ENCODE measurements around the gene MUC5AC.

MUC5AC gene

DNA sequence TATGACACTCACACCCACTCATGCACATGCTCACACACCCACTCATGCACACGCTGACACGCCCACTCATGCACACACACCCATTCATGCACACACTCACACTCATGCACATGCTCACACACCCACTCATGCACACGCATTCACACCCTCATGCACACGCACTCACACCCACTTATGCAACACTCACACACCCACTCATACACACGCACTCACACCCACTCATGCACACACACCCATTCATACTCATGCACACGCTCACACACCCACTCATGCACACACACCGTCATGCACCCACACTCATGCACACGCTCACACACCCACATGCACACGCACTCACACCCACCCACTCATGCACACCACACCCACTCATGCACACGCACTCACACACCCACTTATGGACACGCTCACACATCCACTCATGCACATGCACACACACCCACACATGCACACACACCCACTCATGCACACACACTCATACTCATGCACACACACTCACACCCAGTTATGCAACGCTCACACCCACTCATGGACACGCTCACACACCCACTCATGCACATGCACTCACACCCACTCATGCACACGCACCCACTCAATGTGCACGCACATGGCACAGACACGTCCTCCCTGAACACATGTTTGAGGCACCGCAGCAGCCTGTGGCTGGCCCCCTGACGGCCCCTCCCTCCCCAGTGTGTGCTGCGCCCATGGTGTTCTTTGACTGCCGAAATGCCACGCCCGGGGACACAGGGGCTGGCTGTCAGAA is 17.9 kb downstream of the MUC5AC start:
- no peaks in the 10 kb centered on the region for H3K4me1 ChIP-seq (ENCODE audit: control insufficient read depth, insufficient read depth, low read length)
- H3K27me3 ChIP-seq (ENCODE audit: control insufficient read depth in 1 of 2, insufficient read depth in 2 of 2, low read length in 2 of 2), result no peaks in the 10 kb centered on the region
- no peaks in the 10 kb centered on the region for H3K9me3 ChIP-seq (ENCODE audit: control insufficient read depth in 2 of 2, low read length in 2 of 2)
- H3K36me3 ChIP-seq (ENCODE audit: control insufficient read depth in 2 of 2, insufficient read depth in 2 of 2, low read length in 2 of 2), result no peaks in the 10 kb centered on the region
- no peak overlapping the region for H3K9ac ChIP-seq (ENCODE audit: low read length in 2 of 2)
- H3K4me3 ChIP-seq (ENCODE audit: low read length in 2 of 2), result no peak overlapping the region
- no peak overlapping the region for H3K27ac ChIP-seq (ENCODE audit: low read length)

- no peaks in the 10 kb centered on the region for H3K9me3 ChIP-seq (ENCODE audit: control insufficient read depth in 2 of 2, low read length in 2 of 2)
- H3K4me3 ChIP-seq (ENCODE audit: low read length in 2 of 2), result no peak overlapping the region
- H3K4me1 ChIP-seq (ENCODE audit: control insufficient read depth, insufficient read depth, low read length), result no peaks in the 10 kb centered on the region
- H3K36me3 ChIP-seq (ENCODE audit: control insufficient read depth in 2 of 2, insufficient read depth in 2 of 2, low read length in 2 of 2), result no peaks in the 10 kb centered on the region
- no peak overlapping the region for H3K27ac ChIP-seq (ENCODE audit: low read length)
- H3K9ac ChIP-seq (ENCODE audit: low read length in 2 of 2), result no peak overlapping the region
- no peaks in the 10 kb centered on the region for H3K27me3 ChIP-seq (ENCODE audit: control insufficient read depth in 1 of 2, insufficient read depth in 2 of 2, low read length in 2 of 2)
These were observed 18.7 kb downstream of the MUC5AC start for GRCh38 chr11:1176224-1177019.

- Histone ChIP-seq H3K9ac (ENCODE audit: low read length in 2 of 2) (no peak overlapping the region), H3K27me3 (ENCODE audit: control insufficient read depth in 1 of 2, insufficient read depth in 2 of 2, low read length in 2 of 2) (no peaks in the 10 kb centered on the region), H3K27ac (ENCODE audit: low read length) (no peak overlapping the region), H3K4me1 (ENCODE audit: control insufficient read depth, insufficient read depth, low read length) (no peaks in the 10 kb centered on the region), H3K4me3 (ENCODE audit: low read length in 2 of 2) (no peak overlapping the region), H3K9me3 (ENCODE audit: control insufficient read depth in 2 of 2, low read length in 2 of 2) (no peaks in the 10 kb centered on the region), H3K36me3 (ENCODE audit: control insufficient read depth in 2 of 2, insufficient read depth in 2 of 2, low read length in 2 of 2) (no peaks in the 10 kb centered on the region)
These were observed 19.4 kb downstream of the MUC5AC start for GRCh38 chr11:1177020-1177770.

DNA sequence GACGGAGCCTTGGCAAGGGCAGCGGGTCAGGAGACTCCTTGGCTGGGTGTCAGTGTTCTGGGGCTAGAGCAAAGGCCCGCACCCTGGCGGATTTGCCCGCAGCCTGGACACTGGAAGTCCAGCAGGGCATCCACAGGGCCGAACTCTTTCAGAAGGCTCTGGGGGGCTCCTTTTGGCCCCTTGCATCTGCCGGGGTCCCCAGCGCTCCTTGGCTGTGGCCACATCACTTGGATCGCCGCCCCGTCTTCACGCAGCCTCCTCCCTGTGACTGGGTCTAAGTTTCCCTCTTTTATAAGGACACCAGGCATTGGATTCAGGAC is 20.0 kb downstream of the MUC5AC start:
- H3K9ac ChIP-seq (ENCODE audit: low read length in 2 of 2), result no peak overlapping the region
- H3K27ac ChIP-seq (ENCODE audit: low read length), result no peak overlapping the region
- no peaks in the 10 kb centered on the region for H3K9me3 ChIP-seq (ENCODE audit: control insufficient read depth in 2 of 2, low read length in 2 of 2)
- H3K27me3 ChIP-seq (ENCODE audit: control insufficient read depth in 1 of 2, insufficient read depth in 2 of 2, low read length in 2 of 2), result no peaks in the 10 kb centered on the region
- no peaks in the 10 kb centered on the region for H3K36me3 ChIP-seq (ENCODE audit: control insufficient read depth in 2 of 2, insufficient read depth in 2 of 2, low read length in 2 of 2)
- no peak overlapping the region for H3K4me3 ChIP-seq (ENCODE audit: low read length in 2 of 2)
- no peaks in the 10 kb centered on the region for H3K4me1 ChIP-seq (ENCODE audit: control insufficient read depth, insufficient read depth, low read length)

GRCh38 chr11:1178201-1178885 is 20.6 kb downstream of the MUC5AC start:
- no peak overlapping the region for H3K4me3 ChIP-seq (ENCODE audit: low read length in 2 of 2)
- H3K9me3 ChIP-seq (ENCODE audit: control insufficient read depth in 2 of 2, low read length in 2 of 2), result no peaks in the 10 kb centered on the region
- no peaks in the 10 kb centered on the region for H3K27me3 ChIP-seq (ENCODE audit: control insufficient read depth in 1 of 2, insufficient read depth in 2 of 2, low read length in 2 of 2)
- H3K36me3 ChIP-seq (ENCODE audit: control insufficient read depth in 2 of 2, insufficient read depth in 2 of 2, low read length in 2 of 2), result no peaks in the 10 kb centered on the region
- no peak overlapping the region for H3K9ac ChIP-seq (ENCODE audit: low read length in 2 of 2)
- H3K4me1 ChIP-seq (ENCODE audit: control insufficient read depth, insufficient read depth, low read length), result no peaks in the 10 kb centered on the region
- H3K27ac ChIP-seq (ENCODE audit: low read length), result no peak overlapping the region

GRCh38 chr11:1178906-1179305 is 21.2 kb downstream of the MUC5AC start:
- H3K36me3 ChIP-seq (ENCODE audit: control insufficient read depth in 2 of 2, insufficient read depth in 2 of 2, low read length in 2 of 2), result no peaks in the 10 kb centered on the region
- H3K27ac ChIP-seq (ENCODE audit: low read length), result no peak overlapping the region
- no peaks in the 10 kb centered on the region for H3K4me1 ChIP-seq (ENCODE audit: control insufficient read depth, insufficient read depth, low read length)

DNA sequence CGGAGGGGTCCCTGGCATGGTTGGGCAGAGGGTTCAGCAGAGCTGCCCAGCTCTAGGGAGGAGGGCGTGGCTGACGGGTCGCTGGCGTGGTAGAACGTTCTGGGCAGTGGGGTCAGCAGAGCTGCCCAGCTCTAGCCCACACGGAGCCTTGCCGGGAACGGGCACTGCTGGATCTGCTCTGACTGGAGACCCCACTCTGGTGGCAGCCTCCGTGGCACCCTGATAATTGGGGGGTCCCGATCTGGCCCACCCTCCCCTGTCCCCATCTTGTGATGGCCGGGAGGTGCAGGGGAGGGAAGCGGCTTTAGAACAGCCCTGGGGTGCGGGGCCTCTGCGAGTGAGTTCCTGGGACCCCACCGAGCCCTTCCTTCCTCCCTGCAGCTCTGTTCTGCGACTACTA is 21.9 kb downstream of the MUC5AC start:
- H3K27me3 ChIP-seq (ENCODE audit: control insufficient read depth in 1 of 2, insufficient read depth in 2 of 2, low read length in 2 of 2), result no peaks in the 10 kb centered on the region
- H3K4me1 ChIP-seq (ENCODE audit: control insufficient read depth, insufficient read depth, low read length), result no peaks in the 10 kb centered on the region
- H3K36me3 ChIP-seq (ENCODE audit: control insufficient read depth in 2 of 2, insufficient read depth in 2 of 2, low read length in 2 of 2), result no peaks in the 10 kb centered on the region
- no peaks in the 10 kb centered on the region for H3K9me3 ChIP-seq (ENCODE audit: control insufficient read depth in 2 of 2, low read length in 2 of 2)
- no peak overlapping the region for H3K27ac ChIP-seq (ENCODE audit: low read length)
- H3K9ac ChIP-seq (ENCODE audit: low read length in 2 of 2), result no peak overlapping the region
- no peak overlapping the region for H3K4me3 ChIP-seq (ENCODE audit: low read length in 2 of 2)

More at GRCh38 chr11:1178906-1179305, 21.2 kb downstream of the MUC5AC start:
- H3K9ac ChIP-seq (ENCODE audit: low read length in 2 of 2), result no peak overlapping the region
- no peaks in the 10 kb centered on the region for H3K27me3 ChIP-seq (ENCODE audit: control insufficient read depth in 1 of 2, insufficient read depth in 2 of 2, low read length in 2 of 2)
- H3K9me3 ChIP-seq (ENCODE audit: control insufficient read depth in 2 of 2, low read length in 2 of 2), result no peaks in the 10 kb centered on the region
- H3K4me3 ChIP-seq (ENCODE audit: low read length in 2 of 2), result no peak overlapping the region

DNA sequence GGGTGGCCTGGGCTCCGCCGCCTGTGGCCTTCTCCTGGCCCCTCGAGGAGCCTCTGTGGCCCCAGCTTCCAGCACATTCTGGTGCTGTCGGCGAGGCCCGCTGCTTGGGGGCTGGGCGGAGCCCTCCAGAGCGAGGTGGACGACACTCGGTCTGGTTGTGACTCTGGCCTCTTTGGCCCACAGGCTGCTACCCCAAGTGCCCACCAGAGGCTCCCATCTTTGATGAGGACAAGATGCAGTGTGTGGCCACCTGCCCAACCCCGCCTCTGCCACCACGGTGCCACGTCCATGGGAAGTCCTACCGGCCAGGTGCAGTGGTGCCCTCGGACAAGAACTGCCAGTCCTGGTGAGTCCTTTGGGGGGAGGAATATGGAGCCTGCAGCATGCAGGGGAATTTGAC is 22.4 kb downstream of the MUC5AC start:
- H3K36me3 ChIP-seq (ENCODE audit: control insufficient read depth in 2 of 2, insufficient read depth in 2 of 2, low read length in 2 of 2), result no peaks in the 10 kb centered on the region
- H3K4me3 ChIP-seq (ENCODE audit: low read length in 2 of 2), result no peak overlapping the region
- H3K9me3 ChIP-seq (ENCODE audit: control insufficient read depth in 2 of 2, low read length in 2 of 2), result no peaks in the 10 kb centered on the region
- no peaks in the 10 kb centered on the region for H3K27me3 ChIP-seq (ENCODE audit: control insufficient read depth in 1 of 2, insufficient read depth in 2 of 2, low read length in 2 of 2)
- H3K27ac ChIP-seq (ENCODE audit: low read length), result no peak overlapping the region
- no peak overlapping the region for H3K9ac ChIP-seq (ENCODE audit: low read length in 2 of 2)
- no peaks in the 10 kb centered on the region for H3K4me1 ChIP-seq (ENCODE audit: control insufficient read depth, insufficient read depth, low read length)

DNA sequence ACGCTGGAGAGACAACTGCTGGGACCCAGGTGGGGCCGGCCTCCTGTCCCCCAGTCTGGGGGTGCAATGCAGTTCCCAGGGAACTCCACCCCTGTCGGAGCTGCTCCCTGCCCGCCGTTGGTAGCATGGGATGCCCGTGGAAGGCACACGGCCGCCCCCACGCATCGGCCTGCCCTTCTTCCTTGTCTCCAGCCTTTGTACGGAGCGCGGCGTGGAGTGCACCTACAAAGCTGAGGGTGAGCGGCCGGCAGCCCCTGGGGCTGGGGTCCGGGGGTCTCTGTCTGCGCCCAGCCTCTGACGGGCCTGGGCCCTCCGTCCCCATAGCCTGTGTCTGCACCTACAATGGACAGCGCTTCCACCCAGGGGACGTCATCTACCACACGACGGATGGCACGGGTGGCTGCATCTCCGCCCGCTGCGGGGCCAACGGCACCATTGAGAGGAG is 23.2 kb downstream of the MUC5AC start:
- Histone ChIP-seq H3K4me3 (ENCODE audit: low read length in 2 of 2) (no peak overlapping the region), H3K27ac (ENCODE audit: low read length) (no peak overlapping the region), H3K9ac (ENCODE audit: low read length in 2 of 2) (no peak overlapping the region), H3K27me3 (ENCODE audit: control insufficient read depth in 1 of 2, insufficient read depth in 2 of 2, low read length in 2 of 2) (no peaks in the 10 kb centered on the region), H3K9me3 (ENCODE audit: control insufficient read depth in 2 of 2, low read length in 2 of 2) (no peaks in the 10 kb centered on the region), H3K4me1 (ENCODE audit: control insufficient read depth, insufficient read depth, low read length) (no peaks in the 10 kb centered on the region), H3K36me3 (ENCODE audit: control insufficient read depth in 2 of 2, insufficient read depth in 2 of 2, low read length in 2 of 2) (no peaks in the 10 kb centered on the region)

DNA sequence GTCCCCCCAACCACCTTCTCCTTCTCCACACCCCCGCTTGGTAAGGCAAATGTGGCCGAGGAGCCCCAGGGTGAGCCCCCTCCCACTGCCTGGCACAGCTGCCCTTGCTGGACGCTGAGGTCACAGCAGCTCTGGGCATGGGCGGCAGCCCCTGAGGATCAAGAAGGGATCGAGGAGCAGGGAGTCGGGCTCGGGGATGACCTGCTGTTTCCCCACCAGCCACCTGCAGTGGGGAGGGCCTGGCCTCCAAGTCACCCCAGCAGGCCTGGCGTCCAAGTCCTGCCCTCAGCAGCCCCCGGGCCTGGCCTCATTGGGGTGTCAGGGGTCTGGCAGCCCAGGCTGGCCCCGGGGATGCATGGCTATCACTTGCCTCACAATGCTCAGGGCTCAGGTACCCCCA is 23.7 kb downstream of the MUC5AC start:
- H3K36me3 ChIP-seq (ENCODE audit: control insufficient read depth in 2 of 2, insufficient read depth in 2 of 2, low read length in 2 of 2), result no peaks in the 10 kb centered on the region
- no peak overlapping the region for H3K9ac ChIP-seq (ENCODE audit: low read length in 2 of 2)
- peaks cover 0 to 2% of the 10 kb centered on the region in 2 donors for H3K27me3 ChIP-seq (ENCODE audit: control insufficient read depth in 1 of 2, insufficient read depth in 2 of 2, low read length in 2 of 2)
- no peaks in the 10 kb centered on the region for H3K9me3 ChIP-seq (ENCODE audit: control insufficient read depth in 2 of 2, low read length in 2 of 2)
- H3K27ac ChIP-seq (ENCODE audit: low read length), result no peak overlapping the region
- H3K4me1 ChIP-seq (ENCODE audit: control insufficient read depth, insufficient read depth, low read length), result no peaks in the 10 kb centered on the region
- H3K4me3 ChIP-seq (ENCODE audit: low read length in 2 of 2), result no peak overlapping the region

Measured in stomach smooth muscle (tissue), 2 donors.